HG02571 (cell line): Measurements from ENCODE around the gene DSEL.

Experiments used
- ATAC-seq: cut with Tn5 transposase; IDR thresholded peaks from one replicate; pipeline ENCODE4 v1.9.1; 2021; ENCODE audit warnings: mild to moderate bottlenecking, moderate library complexity; ENCODE audit not compliant: unreplicated experiment

DSEL gene

DNA sequence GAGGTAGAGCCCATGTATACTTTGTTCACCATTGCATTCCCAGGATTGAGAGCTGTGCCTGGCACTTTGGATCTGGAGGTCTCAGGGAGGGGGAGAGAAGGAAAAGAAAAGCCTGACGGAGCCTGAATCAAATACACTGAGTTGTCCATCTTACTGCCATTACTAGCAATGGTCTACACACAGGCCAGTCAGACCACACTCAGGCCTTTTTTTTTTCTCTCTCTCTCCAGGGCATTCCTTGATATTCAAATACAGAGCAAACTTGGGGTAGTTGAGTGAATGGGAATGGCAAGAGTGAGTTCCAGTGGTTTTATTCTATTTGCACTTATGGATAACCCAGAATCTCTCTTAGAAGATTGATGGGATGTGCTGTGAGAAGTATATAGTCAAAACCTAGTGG is 11.8 kb downstream of the DSEL start:
- ATAC-seq = no peak

DNA sequence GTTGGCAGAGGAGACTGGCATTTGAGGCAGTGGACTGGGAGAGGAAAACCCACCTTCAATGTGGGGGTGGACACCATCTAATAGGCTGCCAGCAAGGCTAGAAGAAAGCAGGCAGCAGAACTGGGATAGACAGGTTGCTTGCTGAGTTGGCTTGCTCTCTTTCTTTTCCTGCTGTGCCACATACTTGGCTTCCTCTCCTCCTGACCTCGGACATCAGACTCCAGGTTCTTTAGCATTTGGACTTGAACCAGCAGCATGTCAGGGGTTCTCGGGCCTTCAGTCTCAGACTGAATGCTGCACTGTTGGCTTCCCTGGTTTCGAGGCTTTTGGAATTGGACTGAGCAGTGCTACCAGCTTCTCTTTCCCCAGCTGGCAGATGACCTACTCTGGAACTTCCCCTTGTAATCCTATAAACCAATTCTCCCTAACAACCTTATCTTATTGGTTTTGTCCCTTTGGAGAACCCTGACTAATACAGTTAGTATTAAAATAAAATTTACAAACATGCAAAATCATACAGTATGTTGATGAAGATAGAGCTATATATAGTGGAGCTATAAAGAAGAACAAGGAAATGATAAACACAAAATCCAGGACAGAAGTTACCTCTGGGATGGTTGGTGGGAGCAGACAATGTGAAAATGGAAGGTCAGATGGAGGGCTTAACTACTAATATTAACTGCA is 15.9 kb downstream of the DSEL start:
- ATAC-seq = no peak

DNA sequence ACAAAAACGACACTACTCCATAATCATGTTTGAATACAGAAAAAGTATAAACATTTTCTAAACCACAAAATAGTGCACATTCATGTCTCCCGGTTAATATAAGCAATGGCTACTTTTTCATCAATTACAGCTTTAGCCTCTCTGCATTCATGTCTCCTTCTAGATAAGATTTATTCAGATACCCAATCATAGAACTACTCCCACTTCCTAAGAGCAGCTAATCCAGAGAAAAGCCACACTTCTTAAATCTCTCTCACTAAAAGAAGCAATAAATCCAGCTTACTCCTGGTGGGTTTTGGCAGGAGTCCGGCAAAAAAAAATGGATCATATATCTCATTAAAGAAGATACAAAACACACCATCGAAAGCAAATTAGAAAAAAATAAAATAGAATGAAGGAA is 20.1 kb downstream of the DSEL start:
- ATAC-seq = no peak

DNA sequence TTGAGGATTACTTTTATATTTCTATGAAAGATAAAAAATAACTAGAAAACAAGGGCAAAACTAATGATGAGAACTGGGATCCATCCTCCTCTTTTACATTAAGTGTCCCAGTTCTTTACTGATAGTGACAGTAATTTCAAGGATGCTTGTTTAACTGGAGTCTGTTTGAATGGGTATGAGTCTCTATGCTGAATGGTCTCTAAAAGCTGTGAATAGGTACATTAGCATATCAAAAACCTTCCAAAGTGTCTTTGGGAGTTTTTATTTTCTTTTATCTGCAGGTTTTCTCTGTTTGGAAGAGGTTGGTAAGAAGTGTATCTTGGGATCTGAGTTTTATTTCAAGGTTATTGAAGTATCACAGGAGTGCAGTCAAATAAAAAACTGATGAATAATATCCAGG is 30.0 kb downstream of the DSEL start:
- no peak for ATAC-seq

DNA sequence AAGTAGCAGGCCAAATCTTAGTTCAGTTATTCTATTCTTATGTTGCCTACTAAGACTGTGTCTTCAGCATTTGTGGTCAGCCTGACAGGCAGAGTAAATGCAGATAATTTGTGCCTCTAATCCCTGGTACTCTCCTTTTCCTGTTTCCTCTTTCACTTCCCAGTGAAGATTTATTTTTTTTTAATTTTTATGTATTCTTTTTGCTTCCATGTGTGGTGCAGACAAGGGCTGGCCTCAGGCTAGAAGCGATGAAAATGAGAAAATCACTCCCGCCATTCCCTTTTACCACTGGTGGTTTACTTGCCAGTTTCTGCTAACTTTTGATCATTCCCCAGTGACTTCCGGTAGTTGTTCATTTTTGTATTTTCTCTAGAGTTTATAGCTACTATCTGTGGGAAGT is 30.9 kb downstream of the DSEL start:
- ATAC-seq = no peak

DNA sequence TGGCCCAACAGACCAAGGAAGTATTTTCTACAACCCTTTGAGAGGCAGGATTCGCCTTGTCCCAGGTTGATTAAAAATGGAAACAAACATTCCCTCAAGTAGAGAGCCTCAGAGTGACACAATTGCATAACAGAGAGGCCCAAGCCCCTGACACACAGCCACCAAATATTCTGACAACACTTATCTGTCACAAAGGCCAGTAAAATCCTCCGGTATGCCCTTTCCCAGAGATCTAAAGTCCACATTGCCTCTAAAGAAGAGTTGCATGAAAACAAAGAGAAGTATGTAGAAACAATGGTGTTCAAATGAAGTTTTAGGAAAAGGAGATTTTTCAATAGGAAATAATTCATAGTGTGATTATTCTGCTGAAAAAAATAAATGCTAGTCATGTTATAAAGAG is 32.1 kb downstream of the DSEL start:
- no peak for ATAC-seq

DNA sequence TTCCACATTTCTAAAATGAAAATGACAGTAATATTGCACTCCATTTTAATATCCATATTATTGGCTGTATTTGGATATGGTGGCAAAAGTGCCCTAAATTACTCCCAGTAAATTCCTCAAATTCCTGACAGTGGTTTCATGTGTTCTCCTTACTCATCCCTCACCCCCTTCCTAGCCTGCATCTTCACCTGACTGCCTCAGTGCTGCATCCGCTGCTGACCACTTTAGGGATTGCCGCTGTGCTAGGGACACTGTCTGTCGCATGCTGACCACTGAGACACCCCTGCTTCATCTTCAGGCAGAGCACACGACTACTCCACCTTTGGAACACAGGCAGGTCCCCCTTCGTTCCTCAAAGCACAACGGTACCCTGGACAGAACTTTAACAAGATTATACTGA is 32.6 kb downstream of the DSEL start:
- no peak for ATAC-seq

DNA sequence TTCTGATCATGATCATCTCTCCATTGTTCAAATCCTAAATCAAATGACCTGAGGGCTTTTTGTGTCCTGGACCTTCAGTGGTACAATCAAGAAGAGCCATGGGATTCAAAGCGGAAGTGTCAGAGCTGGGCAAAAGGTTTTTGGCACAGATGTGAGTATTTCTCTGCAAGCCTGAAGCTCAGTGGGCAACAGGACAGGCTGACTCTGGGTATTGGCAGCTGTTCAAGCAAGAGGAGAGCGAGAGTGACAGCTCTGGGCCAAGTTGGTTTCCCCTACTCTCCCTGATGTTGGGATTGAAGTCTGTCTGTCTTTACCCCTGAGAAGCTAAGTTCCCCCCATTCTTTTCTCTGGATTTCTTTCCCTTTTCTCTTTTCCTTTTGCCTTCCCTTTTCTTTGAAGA is 33.3 kb downstream of the DSEL start:
- ATAC-seq = no peak

DNA sequence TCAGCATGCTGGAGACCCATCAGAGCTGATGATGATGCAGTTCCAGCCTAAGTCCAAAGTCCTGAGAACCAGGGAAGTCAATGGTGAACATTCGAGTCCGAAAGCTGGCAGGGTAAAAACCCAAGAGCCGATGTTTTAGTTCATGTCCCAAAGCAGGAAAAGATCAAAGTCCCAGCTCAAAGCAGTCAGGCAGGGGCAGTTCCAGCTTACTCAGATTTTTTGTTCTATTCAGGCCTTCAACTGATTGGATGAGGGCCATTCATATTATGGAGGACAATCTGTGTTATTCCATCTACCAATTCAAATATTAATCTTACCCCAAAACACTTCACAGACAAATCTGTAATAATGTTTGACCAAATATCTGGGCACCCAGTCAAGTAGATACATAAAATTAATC is 38.3 kb downstream of the DSEL start:
- ATAC-seq = no peak

DNA sequence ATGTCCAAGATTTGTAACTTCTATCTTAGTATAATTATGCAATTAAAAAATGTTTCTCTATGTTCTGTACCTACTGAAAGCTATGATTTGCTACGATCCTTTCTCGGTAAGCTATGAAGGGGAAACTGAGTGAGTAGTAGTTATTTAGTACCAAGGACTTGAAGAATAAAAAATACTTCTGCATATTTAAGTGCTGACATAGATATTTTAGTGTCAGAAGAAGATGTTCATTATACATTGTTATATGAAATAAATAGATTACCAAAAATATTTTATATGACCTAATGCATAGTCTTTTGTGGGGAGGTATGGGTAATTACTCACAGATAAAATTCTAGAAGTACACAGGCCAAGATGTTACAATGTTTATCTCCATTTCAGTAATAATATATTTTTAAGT is 39.0 kb downstream of the DSEL start:
- ATAC-seq = no peak

DNA sequence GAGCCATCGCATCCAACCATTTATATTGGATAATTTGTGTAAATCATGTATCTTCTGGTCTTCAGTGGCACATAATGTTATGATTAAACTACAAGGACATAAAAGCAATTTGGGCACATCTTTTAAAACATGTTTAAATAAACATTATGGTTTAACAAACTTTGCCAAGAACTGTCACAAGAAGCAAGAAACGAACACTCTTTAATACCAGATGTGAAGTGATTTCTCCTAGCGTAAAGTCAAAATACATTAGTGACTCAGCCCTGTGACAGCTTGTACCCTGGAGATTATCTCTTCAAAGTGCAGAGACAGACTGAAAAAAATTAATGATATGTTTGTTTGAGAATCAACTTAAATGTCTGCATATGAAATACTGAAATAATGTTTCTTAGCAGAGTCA is 39.9 kb downstream of the DSEL start:
- no peak for ATAC-seq

DNA sequence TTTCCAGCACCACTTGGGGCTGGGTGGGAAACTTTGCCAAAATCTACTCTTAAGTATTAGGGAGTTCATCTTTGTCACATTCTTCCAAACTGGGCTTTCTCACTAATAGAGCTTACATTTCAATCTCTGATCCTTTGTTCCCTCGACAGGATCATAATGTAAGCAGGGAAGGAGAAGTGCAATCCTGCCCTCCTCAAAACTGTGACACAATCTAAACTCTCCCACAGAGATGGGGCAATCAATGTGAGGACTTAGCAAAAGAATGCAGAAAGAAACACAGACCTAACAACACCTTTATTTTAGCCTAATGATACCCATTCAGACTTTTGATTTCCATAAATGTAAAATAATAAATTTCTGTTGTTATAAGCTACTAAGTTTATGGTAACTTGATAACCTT is 40.8 kb downstream of the DSEL start:
- ATAC-seq = no peak

DNA sequence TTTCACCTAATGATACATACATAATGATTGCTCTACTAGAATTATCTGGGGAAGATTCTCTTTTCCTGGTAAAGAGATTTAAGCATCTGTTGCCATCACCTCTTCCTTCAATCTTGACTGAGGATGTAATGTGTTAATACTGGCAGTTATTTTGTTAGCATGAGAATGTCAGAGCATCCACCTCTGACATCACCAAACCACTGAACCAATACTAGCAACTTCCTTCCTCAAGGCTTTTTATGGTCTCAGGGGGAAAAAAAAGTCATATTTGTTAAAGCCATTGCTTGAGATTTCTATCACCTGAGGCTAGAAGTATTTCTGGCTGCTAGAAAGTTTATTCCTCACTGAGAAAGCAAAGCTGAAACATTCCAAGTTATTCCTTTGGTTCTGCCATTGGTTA is 48.5 kb downstream of the DSEL start:
- ATAC-seq = no peak

DNA sequence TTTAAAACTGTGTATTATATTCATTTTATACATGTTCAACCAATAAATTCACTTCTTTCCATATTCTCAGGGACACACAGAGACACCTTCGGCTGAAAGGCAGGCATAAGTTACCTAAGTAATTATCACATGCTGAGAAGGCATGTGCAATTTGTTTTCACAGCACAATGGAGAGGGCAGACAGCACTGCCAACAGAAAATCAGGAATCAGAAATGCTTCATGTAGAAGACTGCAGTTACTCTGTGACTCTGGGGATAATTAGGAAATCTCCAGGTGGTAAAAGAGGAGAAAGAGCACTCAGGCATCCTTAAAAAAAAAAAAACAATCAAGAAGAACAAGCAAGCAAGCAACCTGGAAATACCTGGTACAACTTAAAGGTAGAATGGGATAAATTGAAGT is 49.3 kb downstream of the DSEL start:
- no peak for ATAC-seq

DNA sequence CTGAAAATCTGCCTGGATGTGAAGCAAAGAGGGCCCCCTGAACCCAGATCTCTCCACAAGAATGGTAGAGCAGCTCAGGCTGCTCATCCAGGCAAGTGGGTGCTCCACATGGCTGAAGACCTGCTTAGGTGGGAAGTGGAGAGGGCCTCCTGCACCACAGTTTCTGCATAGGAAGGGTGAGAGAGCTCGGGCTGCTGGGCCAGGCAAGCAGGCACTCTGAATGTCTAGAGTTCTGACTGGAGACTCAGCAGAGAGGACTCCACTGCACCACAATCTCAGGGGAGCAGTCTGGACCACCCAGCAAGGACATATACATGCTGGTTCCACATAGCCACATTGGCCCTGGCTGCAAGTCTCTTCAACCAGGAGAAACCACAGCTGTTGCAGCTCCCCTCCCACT is 52.0 kb downstream of the DSEL start:
- ATAC-seq = no peak

DNA sequence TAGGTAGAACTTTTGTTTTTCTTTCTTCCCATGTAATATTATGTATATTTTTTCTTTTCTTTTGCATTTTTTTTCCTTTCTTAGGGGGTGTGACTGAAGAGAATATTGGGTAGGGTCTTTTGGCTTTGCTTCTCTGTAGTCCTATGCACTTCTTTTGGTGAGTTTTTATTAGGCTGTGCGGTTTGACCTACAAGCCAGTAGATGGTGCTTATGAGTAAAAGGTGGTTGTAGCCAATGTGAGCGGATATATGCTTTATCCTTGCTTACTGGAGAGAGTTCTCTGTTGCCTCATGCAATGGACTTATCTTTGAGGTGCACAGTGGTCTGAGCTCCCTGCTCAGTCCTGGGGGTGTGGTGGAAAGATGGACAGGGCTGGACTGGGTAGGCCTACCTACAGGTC is 52.7 kb downstream of the DSEL start:
- no peak for ATAC-seq

DNA sequence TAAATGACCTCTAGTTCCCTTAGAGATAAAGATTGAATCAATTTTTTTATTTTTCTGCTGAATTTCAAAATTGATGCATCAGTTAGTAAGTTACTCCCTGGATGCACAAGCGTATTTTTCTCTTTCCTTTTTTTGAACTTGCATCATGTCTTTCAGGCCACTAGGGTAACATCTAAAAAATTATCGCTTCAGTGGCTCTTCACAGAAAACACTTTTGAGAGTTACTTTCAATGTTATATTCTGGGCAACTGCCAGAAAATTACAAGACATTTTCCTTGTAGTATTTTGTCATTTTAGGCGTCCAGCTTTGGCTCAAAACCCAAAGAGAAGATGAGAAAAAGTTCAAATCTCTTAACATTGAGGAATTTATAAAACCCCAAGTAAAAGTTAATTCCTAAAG is 59.8 kb downstream of the DSEL start:
- no peak for ATAC-seq
